DOHH2 (cell line): Measurements from ENCODE around the gene SPIRE1.

Source experiments
- H3F3A ChIP-seq: fragments of 200-600 bp; sonication (generic), shearing (Covaris generic); 2 replicates; pipeline ENCODE4 v1.6.0; 2016; ENCODE audit warnings: antibody characterized with exemption, mild to moderate bottlenecking; ENCODE audit not compliant: control insufficient read depth, insufficient read depth
- H3K27ac ChIP-seq: fragments of 200-600 bp; sonication (generic); 2 replicates; pipeline ENCODE4 v1.5.1; 2014; ENCODE audit warnings: low read depth, mild to moderate bottlenecking, low read length, moderate library complexity
- H3K27me3 ChIP-seq: fragments of 200-600 bp; sonication (generic); 2 replicates; pipeline ENCODE4 v1.6.1; 2014; ENCODE audit warnings: mild to moderate bottlenecking, low read length, mixed read lengths; ENCODE audit not compliant: control insufficient read depth
- H3K36me3 ChIP-seq: fragments of 200-600 bp; sonication (generic); 2 replicates; pipeline ENCODE4 v1.6.1; 2014; ENCODE audit warnings: mild to moderate bottlenecking, low read length, moderate library complexity, mixed read lengths; ENCODE audit not compliant: control insufficient read depth
- H3K4me1 ChIP-seq: fragments of 200-600 bp; sonication (generic); 2 replicates; pipeline ENCODE4 v1.6.1; 2014; ENCODE audit warnings: mild to moderate bottlenecking, low read length, mixed read lengths; ENCODE audit not compliant: control insufficient read depth
- H3K4me2 ChIP-seq: fragments of 200-600 bp; sonication (generic); 2 replicates; pipeline ENCODE4 v1.6.0; 2014; ENCODE audit warnings: mild to moderate bottlenecking, low read length, moderate library complexity
- H3K4me3 ChIP-seq: fragments of 200-600 bp; sonication (generic); 2 replicates; pipeline ENCODE4 v1.5.1; 2014; ENCODE audit warnings: mild to moderate bottlenecking, low read length, mixed read lengths
- H3K79me2 ChIP-seq: fragments of 200-600 bp; sonication (generic); 2 replicates; pipeline ENCODE4 v1.6.1; 2014; ENCODE audit warnings: mild to moderate bottlenecking, low read length, mixed read lengths; ENCODE audit not compliant: control insufficient read depth
- H3K9me2 ChIP-seq: fragments of 200-600 bp; sonication (generic); replicated peaks from 2 replicates; pipeline ENCODE4 v1.6.1; 2014; ENCODE audit warnings: mild to moderate bottlenecking, low read length, mixed read lengths; ENCODE audit not compliant: control insufficient read depth
- H3K9me3 ChIP-seq: fragments of 200-600 bp; sonication (generic); 2 replicates; pipeline ENCODE4 v1.6.1; 2014; ENCODE audit warnings: antibody characterized with exemption, low read length, mixed read lengths; ENCODE audit not compliant: control insufficient read depth, insufficient read depth
- H4K20me1 ChIP-seq: fragments of 200-600 bp; sonication (generic); 2 replicates; pipeline ENCODE4 v1.6.0; 2014; ENCODE audit warnings: low read depth, mild to moderate bottlenecking, antibody characterized with exemption, low read length, moderate library complexity; ENCODE audit not compliant: control insufficient read depth, insufficient read depth
- CTCF ChIP-seq: fragments of 200-600 bp; sonication (generic); IDR thresholded peaks from one replicate; pipeline ENCODE4 v1.5.1; 2014; ENCODE audit warnings: antibody characterized with exemption, mild to moderate bottlenecking, low read depth, low read length; ENCODE audit not compliant: poor library complexity, severe bottlenecking
- EZH2phosphoT487 ChIP-seq: fragments of 200-600 bp; sonication (generic); IDR thresholded peaks from 2 replicates; pipeline ENCODE4 v1.6.1; 2017; ENCODE audit warnings: borderline replicate concordance, mild to moderate bottlenecking, antibody characterized with exemption, low read length, moderate library complexity, mixed read lengths

Gene SPIRE1

GRCh38 chr18:12592597-12593127 lies 65.2 kb downstream of the SPIRE1 start:
- no peaks in the 10 kb centered on the region for H3K36me3 ChIP-seq
- no peak overlapping the region for H3K4me2 ChIP-seq
- no peak for TF ChIP-seq CTCF
- TF ChIP-seq EZH2phosphoT487 = no peak
- no peaks in the 10 kb centered on the region for H4K20me1 ChIP-seq
- no peak overlapping the region for H3K27ac ChIP-seq
- peaks cover 15% of the 10 kb centered on the region for H3K4me1 ChIP-seq
- H3K9me2 ChIP-seq = no peaks in the 10 kb centered on the region
- no peak overlapping the region for H3K4me3 ChIP-seq
- no peaks in the 10 kb centered on the region for H3K27me3 ChIP-seq
- H3K9me3 ChIP-seq = no peaks in the 10 kb centered on the region
- no peaks in the 10 kb centered on the region for H3K79me2 ChIP-seq
- no peaks in the 10 kb centered on the region for H3F3A ChIP-seq

- Histone ChIP-seq H3K36me3 (no peaks in the 10 kb centered on the region), H3F3A (no peaks in the 10 kb centered on the region), H3K4me3 (no peak overlapping the region), H3K79me2 (no peaks in the 10 kb centered on the region), H3K9me3 (no peaks in the 10 kb centered on the region), H3K9me2 (no peaks in the 10 kb centered on the region), H3K4me1 (no peaks in the 10 kb centered on the region), H3K27me3 (no peaks in the 10 kb centered on the region), H3K4me2 (no peak overlapping the region), H4K20me1 (no peaks in the 10 kb centered on the region), H3K27ac (no peak overlapping the region)
- TF ChIP-seq EZH2phosphoT487 (no peak), CTCF (no peak)
Measured at GRCh38 chr18:12589448-12589847, 68.5 kb downstream of the SPIRE1 start.

- Histone ChIP-seq H3K9me3 (no peaks in the 10 kb centered on the region), H3K9me2 (no peaks in the 10 kb centered on the region), H3F3A (no peaks in the 10 kb centered on the region), H3K79me2 (no peaks in the 10 kb centered on the region), H3K4me2 (no peak overlapping the region), H3K36me3 (no peaks in the 10 kb centered on the region), H3K27me3 (no peaks in the 10 kb centered on the region), H3K4me3 (no peak overlapping the region), H3K4me1 (no peaks in the 10 kb centered on the region), H3K27ac (no peak overlapping the region), H4K20me1 (no peaks in the 10 kb centered on the region)
- no peak for TF ChIP-seq EZH2phosphoT487
- TF ChIP-seq CTCF = no peak
Measured at GRCh38 chr18:12586956-12587355, 71.0 kb downstream of the SPIRE1 start.

GRCh38 chr18:12585218-12585617 lies 72.7 kb downstream of the SPIRE1 start:
- H3F3A ChIP-seq = no peaks in the 10 kb centered on the region
- no peaks in the 10 kb centered on the region for H3K79me2 ChIP-seq
- no peak for TF ChIP-seq EZH2phosphoT487
- TF ChIP-seq CTCF = no peak
- no peak overlapping the region for H3K27ac ChIP-seq
- no peaks in the 10 kb centered on the region for H3K9me2 ChIP-seq
- H4K20me1 ChIP-seq = no peaks in the 10 kb centered on the region
- H3K9me3 ChIP-seq = no peaks in the 10 kb centered on the region
- H3K27me3 ChIP-seq = no peaks in the 10 kb centered on the region
- no peaks in the 10 kb centered on the region for H3K4me1 ChIP-seq
- H3K4me3 ChIP-seq = no peak overlapping the region
- H3K4me2 ChIP-seq = no peak overlapping the region
- no peaks in the 10 kb centered on the region for H3K36me3 ChIP-seq
